WERI-Rb-1 (cell line): ENCODE data around the gene IL26.

Experiments used
- DNase-seq: peaks from one replicate; pipeline ENCODE4 v3.0.0-alpha.2; 2020
- H3K27ac ChIP-seq: fragments of 250-450 bp; sonication (Bioruptor Pico); 2 replicates; pipeline ENCODE4 v1.5.1; 2020; ENCODE audit warnings: mild to moderate bottlenecking, moderate library complexity
- H3K27me3 ChIP-seq: fragments of 250-450 bp; sonication (Bioruptor Pico); 2 replicates; pipeline ENCODE4 v1.5.1; 2021; ENCODE audit warnings: mild to moderate bottlenecking, low read depth, moderate library complexity; ENCODE audit not compliant: insufficient read depth, severe bottlenecking
- H3K36me3 ChIP-seq: fragments of 250-450 bp; sonication (Bioruptor Pico); 2 replicates; pipeline ENCODE4 v1.5.1; 2020; ENCODE audit warnings: mild to moderate bottlenecking, moderate library complexity
- H3K4me3 ChIP-seq: 2 replicates; pipeline ENCODE4 v1.5.1; 2011; ENCODE audit warnings: low read depth, mild to moderate bottlenecking, control low read depth, low read length
- H3K9me3 ChIP-seq: fragments of 250-450 bp; sonication (Bioruptor Pico); 2 replicates; pipeline ENCODE4 v1.5.1; 2021; ENCODE audit warnings: mild to moderate bottlenecking, moderate library complexity; ENCODE audit not compliant: severe bottlenecking
- TF ChIP-seq, protein P1 (sequence below): IDR thresholded peaks from 2 replicates; pipeline ENCODE4 v1.5.1; 2011; ENCODE audit warnings: low read depth, mild to moderate bottlenecking, control low read depth, inconsistent platforms, low read length

Gene IL26

GRCh38 chr12:68225576-68226476 lies at the start of gene IL26:
IL26 (minus strand) TSS chr12:68225810; CDS start chr12:68225756, 54 bp downstream.
- no peak for DNase-seq
- no peak within 1 kb of the TSS for H3K27ac ChIP-seq
- no peaks in the 10 kb centered on the region for H3K36me3 ChIP-seq
- TF ChIP-seq, protein P1, sequence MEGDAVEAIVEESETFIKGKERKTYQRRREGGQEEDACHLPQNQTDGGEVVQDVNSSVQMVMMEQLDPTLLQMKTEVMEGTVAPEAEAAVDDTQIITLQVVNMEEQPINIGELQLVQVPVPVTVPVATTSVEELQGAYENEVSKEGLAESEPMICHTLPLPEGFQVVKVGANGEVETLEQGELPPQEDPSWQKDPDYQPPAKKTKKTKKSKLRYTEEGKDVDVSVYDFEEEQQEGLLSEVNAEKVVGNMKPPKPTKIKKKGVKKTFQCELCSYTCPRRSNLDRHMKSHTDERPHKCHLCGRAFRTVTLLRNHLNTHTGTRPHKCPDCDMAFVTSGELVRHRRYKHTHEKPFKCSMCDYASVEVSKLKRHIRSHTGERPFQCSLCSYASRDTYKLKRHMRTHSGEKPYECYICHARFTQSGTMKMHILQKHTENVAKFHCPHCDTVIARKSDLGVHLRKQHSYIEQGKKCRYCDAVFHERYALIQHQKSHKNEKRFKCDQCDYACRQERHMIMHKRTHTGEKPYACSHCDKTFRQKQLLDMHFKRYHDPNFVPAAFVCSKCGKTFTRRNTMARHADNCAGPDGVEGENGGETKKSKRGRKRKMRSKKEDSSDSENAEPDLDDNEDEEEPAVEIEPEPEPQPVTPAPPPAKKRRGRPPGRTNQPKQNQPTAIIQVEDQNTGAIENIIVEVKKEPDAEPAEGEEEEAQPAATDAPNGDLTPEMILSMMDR: no peak
- no peak within 1 kb of the TSS for H3K4me3 ChIP-seq
- no peaks in the 10 kb centered on the region for H3K27me3 ChIP-seq
- no peaks in the 10 kb centered on the region for H3K9me3 ChIP-seq

DNA sequence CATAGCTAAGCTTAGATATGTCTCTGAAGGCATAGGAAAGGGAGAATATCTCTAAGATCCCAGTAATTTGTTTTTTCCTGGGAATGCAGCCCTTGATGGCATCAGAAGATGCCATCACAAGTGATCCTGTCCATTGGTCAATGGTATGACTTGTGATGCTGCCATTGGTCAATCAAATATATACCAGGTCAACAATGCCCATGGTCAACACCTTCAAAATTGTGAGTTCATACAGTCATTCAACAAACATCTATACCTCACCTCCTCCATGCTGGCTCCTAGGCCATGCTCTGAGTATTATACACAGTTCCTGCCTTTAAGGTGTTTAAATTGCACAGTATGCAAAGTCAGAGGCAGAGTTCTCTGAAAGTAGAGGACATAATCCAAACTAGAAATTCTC lies 47.1 kb upstream of the IL26 start:
- H3K4me3 ChIP-seq: no peak overlapping the region
- no peaks in the 10 kb centered on the region for H3K9me3 ChIP-seq
- DNase-seq: no peak
- no peaks in the 10 kb centered on the region for H3K36me3 ChIP-seq
- H3K27me3 ChIP-seq: no peaks in the 10 kb centered on the region
- H3K27ac ChIP-seq: no peak overlapping the region
- TF ChIP-seq, protein P1: no peak

DNA sequence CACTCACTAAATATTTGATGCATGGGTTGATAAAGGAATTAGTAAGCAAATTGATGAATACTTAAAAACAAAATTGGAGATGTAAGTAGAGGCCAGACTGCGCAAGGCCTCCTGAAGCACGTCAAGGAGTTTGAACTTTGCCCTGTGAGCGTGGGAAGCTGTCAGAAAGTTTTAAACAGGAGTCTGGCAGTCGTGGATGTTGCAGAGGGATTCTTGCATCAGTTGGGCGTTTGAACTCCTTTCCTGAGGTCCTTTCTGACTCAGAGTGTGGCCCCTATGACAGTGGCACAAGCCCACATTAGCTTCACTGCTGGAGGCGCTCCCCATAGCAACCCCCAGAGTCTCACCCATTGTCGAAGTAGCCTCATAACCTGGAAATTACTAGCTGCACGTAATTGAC lies 45.7 kb upstream of the IL26 start:
- TF ChIP-seq, protein P1: no peak
- Histone ChIP-seq H3K9me3 (no peaks in the 10 kb centered on the region), H3K36me3 (no peaks in the 10 kb centered on the region), H3K27ac (no peak overlapping the region), H3K4me3 (no peak overlapping the region), H3K27me3 (no peaks in the 10 kb centered on the region)
- no peak for DNase-seq

DNA sequence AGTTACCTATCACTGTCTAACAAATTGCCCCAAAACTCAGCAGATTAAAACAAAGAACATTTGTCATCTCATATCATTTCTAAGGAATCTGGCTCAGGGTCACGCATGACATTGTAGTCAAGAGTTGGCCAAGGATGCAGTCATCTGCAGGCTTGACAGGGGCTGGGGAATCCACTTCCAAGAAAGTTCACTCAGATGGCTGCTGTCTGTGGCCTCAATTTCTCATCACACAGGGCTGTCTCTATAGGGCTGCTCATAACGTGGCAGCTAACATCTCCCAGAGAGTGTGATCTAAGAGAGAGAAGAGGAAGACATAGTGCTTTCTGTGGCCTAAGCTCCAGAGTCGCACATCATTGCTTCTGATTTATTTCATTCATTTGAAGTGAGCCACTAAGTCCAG lies 44.7 kb upstream of the IL26 start:
- DNase-seq: no peak
- no peak overlapping the region for H3K27ac ChIP-seq
- no peaks in the 10 kb centered on the region for H3K36me3 ChIP-seq
- TF ChIP-seq, protein P1: no peak
- H3K4me3 ChIP-seq: no peak overlapping the region
- no peaks in the 10 kb centered on the region for H3K27me3 ChIP-seq
- H3K9me3 ChIP-seq: no peaks in the 10 kb centered on the region

DNA sequence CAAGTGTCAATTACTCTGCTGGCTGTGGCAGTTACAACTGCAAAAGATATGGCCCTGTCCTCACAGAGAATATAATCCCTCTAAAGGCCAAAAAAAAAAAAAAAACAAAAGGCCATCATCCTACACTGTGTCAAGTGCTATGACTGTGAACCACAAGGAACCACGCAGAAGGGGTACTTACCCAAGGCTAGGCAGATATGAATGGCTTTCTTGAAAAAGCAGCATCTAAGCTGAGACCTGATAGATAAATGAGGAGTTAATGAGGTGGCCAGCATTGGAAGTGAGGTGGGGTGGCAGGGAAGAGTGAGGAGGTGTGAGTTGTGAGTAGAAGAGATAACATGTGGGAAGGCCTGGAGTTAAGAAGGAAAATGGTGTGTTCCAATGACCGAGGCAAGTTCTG lies 44.2 kb upstream of the IL26 start:
- TF ChIP-seq, protein P1: no peak
- Histone ChIP-seq H3K4me3 (no peak overlapping the region), H3K36me3 (no peaks in the 10 kb centered on the region), H3K9me3 (no peaks in the 10 kb centered on the region), H3K27ac (no peak overlapping the region), H3K27me3 (no peaks in the 10 kb centered on the region)
- no peak for DNase-seq
